Measurements from ENCODE around the gene OMG.

OMG gene

DNA sequence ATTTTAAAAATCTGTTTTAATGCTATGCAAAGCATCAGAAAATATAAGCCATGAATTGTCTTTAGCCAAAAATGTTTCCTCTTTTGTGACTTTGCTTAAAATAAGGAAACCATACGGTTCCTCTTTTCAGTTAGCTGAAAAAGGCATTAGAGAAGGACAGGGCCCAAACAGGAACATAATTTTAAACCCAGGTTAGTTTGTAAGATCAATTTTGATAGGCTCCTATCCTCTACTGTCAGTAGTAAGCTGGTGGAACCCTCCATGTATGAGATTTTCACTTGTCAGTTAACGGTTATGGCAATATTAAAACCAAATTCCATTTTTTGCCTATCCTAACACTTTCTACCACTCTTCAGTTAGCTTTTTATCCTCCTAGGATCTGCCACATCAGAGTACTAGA is 12.5 kb upstream of the OMG start:
- Histone ChIP-seq H3K9ac (no peak overlapping the region), H3K27ac (no peak overlapping the region), H3K36me3 (ENCODE audit: control insufficient read depth, insufficient read depth, low read length) (no peaks in the 10 kb centered on the region)

DNA sequence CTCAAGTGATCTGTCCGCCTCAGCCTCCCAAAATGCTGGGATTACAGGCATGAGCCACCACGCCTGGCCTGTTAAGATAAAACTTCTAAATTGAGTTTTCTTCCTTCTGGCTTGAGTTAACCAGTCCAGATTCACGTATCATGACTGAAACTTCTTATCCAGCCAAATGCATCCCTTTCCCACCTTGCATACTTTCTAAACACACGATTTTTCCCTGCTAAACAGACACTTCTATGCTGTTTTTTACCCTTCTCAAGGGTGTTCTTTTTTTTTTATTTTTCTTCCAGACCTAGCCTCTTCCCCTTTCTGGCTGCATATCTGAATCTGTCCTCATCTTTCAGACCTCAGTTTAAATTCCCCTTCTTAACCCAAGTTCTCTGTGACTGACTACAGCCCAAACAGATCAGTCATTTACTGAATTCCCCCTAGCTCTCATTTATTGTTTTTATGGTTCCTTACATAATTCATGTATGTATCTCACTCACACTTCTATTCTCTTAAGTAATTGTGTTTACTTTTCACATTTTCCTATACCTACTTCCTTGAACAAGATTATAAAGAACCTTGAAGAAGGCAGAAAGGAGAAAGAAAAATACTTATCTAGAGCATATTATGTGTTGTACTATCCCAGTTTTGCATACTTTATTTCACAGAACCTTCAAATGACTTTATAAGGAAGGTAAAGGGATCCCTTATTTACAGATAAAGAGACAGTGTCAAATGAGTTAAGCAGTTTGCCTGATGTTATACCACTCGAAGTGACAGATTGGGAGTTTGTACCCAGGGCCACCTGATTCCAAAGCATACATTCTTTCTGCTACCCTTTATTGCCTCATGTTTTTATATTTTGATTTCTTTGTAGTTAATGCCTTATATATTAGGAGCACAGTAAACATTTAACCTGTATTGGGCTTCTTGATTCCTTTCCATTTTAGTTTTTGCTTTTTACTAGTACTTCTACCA is 11.6 kb upstream of the OMG start:
- H3K4me2 ChIP-seq (ENCODE audit: low read length) = no peak overlapping the region
- no peak overlapping the region for H3K4me3 ChIP-seq (ENCODE audit: low read depth, low read length)
- TF ChIP-seq CTCF (IDR thresholded peaks at IDR 0.05) = no peak
- no peaks in the 10 kb centered on the region for H3K9me3 ChIP-seq (ENCODE audit: control insufficient read depth, low read length)
- no peaks in the 10 kb centered on the region for H3K4me1 ChIP-seq
- H3K27ac ChIP-seq = no peak overlapping the region
- no peaks in the 10 kb centered on the region for H3K27me3 ChIP-seq (ENCODE audit: control insufficient read depth, insufficient read depth, low read length)
- H3K36me3 ChIP-seq (ENCODE audit: control insufficient read depth, insufficient read depth, low read length) = no peaks in the 10 kb centered on the region
- H3K9ac ChIP-seq = no peak overlapping the region
- no peak overlapping the region for H2AFZ ChIP-seq
- H3K79me2 ChIP-seq = no peaks in the 10 kb centered on the region

More for the DNA sequence above, 12.5 kb upstream of the OMG start:
- H3K79me2 ChIP-seq = no peaks in the 10 kb centered on the region
- H3K9me3 ChIP-seq (ENCODE audit: control insufficient read depth, low read length) = no peaks in the 10 kb centered on the region
- no peak overlapping the region for H2AFZ ChIP-seq
- no peaks in the 10 kb centered on the region for H3K27me3 ChIP-seq (ENCODE audit: control insufficient read depth, insufficient read depth, low read length)
- H3K4me1 ChIP-seq = no peaks in the 10 kb centered on the region
- H3K4me2 ChIP-seq (ENCODE audit: low read length) = no peak overlapping the region
- H3K4me3 ChIP-seq (ENCODE audit: low read depth, low read length) = no peak overlapping the region
- no peak for TF ChIP-seq CTCF (IDR thresholded peaks at IDR 0.05)

DNA sequence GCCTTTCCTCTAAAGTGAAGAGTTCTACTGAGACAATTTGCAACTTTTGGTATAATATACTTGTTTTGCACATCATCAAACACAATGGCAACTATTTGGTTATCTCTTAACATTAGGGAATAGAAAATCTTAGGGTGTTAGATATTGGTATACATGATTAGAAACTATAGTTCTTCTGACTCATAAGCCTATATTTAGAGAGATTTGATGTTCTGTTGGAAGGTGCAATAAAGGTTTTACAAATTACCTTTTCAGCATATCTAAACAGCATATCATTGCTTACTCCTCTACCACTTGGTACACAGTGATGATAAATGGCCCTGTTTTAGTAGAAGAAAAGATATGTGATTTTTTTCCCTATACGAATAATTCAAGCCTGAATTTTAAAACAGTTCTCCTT is 10.6 kb upstream of the OMG start:
- H3K27ac ChIP-seq = no peak overlapping the region
- TF ChIP-seq CTCF (IDR thresholded peaks at IDR 0.05) = no peak
- H3K4me3 ChIP-seq (ENCODE audit: low read depth, low read length) = no peak overlapping the region

GRCh38 chr17:31299624-31300023 is 2.6 kb upstream of the OMG start:
- no peaks in the 10 kb centered on the region for H3K27me3 ChIP-seq (ENCODE audit: control insufficient read depth, insufficient read depth, low read length)
- H2AFZ ChIP-seq = no peak overlapping the region
- no peaks in the 10 kb centered on the region for H3K9me3 ChIP-seq (ENCODE audit: control insufficient read depth, low read length)
- TF ChIP-seq CTCF (IDR thresholded peaks at IDR 0.05) = no peak
- H3K4me2 ChIP-seq (ENCODE audit: low read length) = no peak overlapping the region
- no peaks in the 10 kb centered on the region for H3K4me1 ChIP-seq
- no peak overlapping the region for H3K9ac ChIP-seq
- no peak overlapping the region for H3K4me3 ChIP-seq (ENCODE audit: low read depth, low read length)
- H3K79me2 ChIP-seq = peaks cover 2% of the 10 kb centered on the region
- H3K36me3 ChIP-seq (ENCODE audit: control insufficient read depth, insufficient read depth, low read length) = no peaks in the 10 kb centered on the region
- H3K27ac ChIP-seq = no peak overlapping the region

More for the DNA sequence above, 10.6 kb upstream of the OMG start:
- H3K79me2 ChIP-seq = peaks cover 2% of the 10 kb centered on the region
- no peak overlapping the region for H3K4me2 ChIP-seq (ENCODE audit: low read length)
- no peak overlapping the region for H2AFZ ChIP-seq
- no peaks in the 10 kb centered on the region for H3K9me3 ChIP-seq (ENCODE audit: control insufficient read depth, low read length)
- H3K27me3 ChIP-seq (ENCODE audit: control insufficient read depth, insufficient read depth, low read length) = no peaks in the 10 kb centered on the region
- H3K36me3 ChIP-seq (ENCODE audit: control insufficient read depth, insufficient read depth, low read length) = no peaks in the 10 kb centered on the region
- H3K4me1 ChIP-seq = no peaks in the 10 kb centered on the region
- H3K9ac ChIP-seq = no peak overlapping the region
